Measurements from ENCODE around the gene MYADML2. TPM values are rescaled to one million over a fixed set of nuclear protein-coding genes. Genes with fewer than 3 reads are reported as not detected.

Gene MYADML2
- total and polyA plus RNA-seq, 12 donors, result 0.26 to 8.6 (median 4.9) TPM

- Histone ChIP-seq H3K9me3 (no peaks in the 10 kb centered on the region), H3K4me3 (peak overlapping the region in 3 of 10 donors; percentile 29 to 40 (median 37)), H3K4me1 (peaks cover 0 to 24% (median 13%) of the 10 kb centered on the region in 9 donors), H3K36me3 (no peaks in the 10 kb centered on the region), H3K27me3 (peaks cover 33 to 77% (median 66%) of the 10 kb centered on the region in 7 donors), H3K27ac (no peak overlapping the region)
- intact Hi-C loops (cut with DNase I), result loop anchor here in 9 of 10 donors (1.0 to 10.0 kb wide), 7 partner anchors 59 to 199 kb away; no protein-coding TSS in a partner anchor
- no peak for ATAC-seq
- TF ChIP-seq CTCF (IDR thresholded peaks at IDR 0.05), result no peak
- DNase-seq, result no peak
- WGBS, 2 donors, result 55 to 63% methylated on average over 15 of the region's 15 CpGs
Measured at GRCh38 chr17:81958633-81959342, 11.8 kb upstream of the MYADML2 start.

GRCh38 chr17:81957691-81958432 is 10.8 kb upstream of the MYADML2 start:
- Histone ChIP-seq H3K36me3 (no peaks in the 10 kb centered on the region), H3K9me3 (peaks cover 0 to 3% (median 0%) of the 10 kb centered on the region in 11 donors), H3K4me1 (peaks cover 0 to 24% (median 13%) of the 10 kb centered on the region in 9 donors), H3K27me3 (peaks cover 32 to 68% (median 57%) of the 10 kb centered on the region in 7 donors), H3K4me3 (no peak overlapping the region), H3K27ac (no peak overlapping the region)
- TF ChIP-seq CTCF (IDR thresholded peaks at IDR 0.05), result no peak
- ATAC-seq (no peak), DNase-seq (no peak)
- intact Hi-C loops (cut with DNase I), result loop anchor here in 7 of 10 donors (2.0 to 10.0 kb wide), 6 partner anchors 59 to 199 kb away; no protein-coding TSS in a partner anchor
- WGBS, 2 donors, result 77 to 86% methylated on average over 19 of the region's 19 CpGs

- WGBS, 2 donors, result 77% methylated on average over 45 of the region's 45 CpGs
Measured at GRCh38 chr17:81956607-81957589, 9.9 kb upstream of the MYADML2 start.

More at GRCh38 chr17:81956607-81957589, 9.9 kb upstream of the MYADML2 start:
- peaks cover 0 to 3% (median 0%) of the 10 kb centered on the region in 11 donors for H3K9me3 ChIP-seq
- no peak overlapping the region for H3K27ac ChIP-seq
- no peaks in the 10 kb centered on the region for H3K36me3 ChIP-seq
- DNase-seq (no peak), ATAC-seq (no peak)
- no peak for TF ChIP-seq CTCF (IDR thresholded peaks at IDR 0.05)
- H3K4me3 ChIP-seq, result no peak overlapping the region
- intact Hi-C loops (cut with DNase I), result loop anchor here in 6 of 10 donors (5.0 to 10.0 kb wide), 4 partner anchors 60 to 200 kb away; no protein-coding TSS in a partner anchor
- peaks cover 28 to 58% (median 47%) of the 10 kb centered on the region in 7 donors for H3K27me3 ChIP-seq
- peaks cover 0 to 19% (median 13%) of the 10 kb centered on the region in 9 donors for H3K4me1 ChIP-seq

Measured in heart right ventricle (tissue), 16 donors.